ENCODE measurements around the gene IQCK.
A peak's percentile ranks its signal among the peaks of the same experiment; 100 is the strongest.

The IQCK gene

DNA sequence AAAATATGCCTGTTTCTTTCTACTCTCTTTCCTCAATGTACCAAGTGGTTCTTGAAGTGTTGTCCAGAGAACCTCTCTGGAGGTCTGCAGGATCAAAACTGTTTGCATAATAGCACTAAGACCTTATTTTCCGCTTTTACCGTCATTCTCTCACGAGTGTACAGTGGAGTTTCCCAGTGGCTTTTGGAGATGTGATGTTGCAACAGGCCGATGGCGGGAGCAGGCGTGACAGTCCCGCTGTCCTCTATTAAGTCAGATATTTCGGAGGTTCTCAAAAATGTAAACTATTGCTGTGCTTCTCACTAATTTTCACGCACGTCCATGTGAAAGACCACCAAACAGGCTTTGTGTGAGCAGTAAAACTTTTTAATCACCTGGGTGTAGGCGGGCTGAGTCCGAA lies 174.8 kb downstream of the IQCK start:
- DNase-seq = no peak

- DNase-seq = no peak
Observed at GRCh38 chr16:19894586-19894985, 176.5 kb downstream of the IQCK start.

GRCh38 chr16:19896951-19897350 lies 178.9 kb downstream of the IQCK start:
- no peak for DNase-seq

GRCh38 chr16:19898166-19898565 lies 180.1 kb downstream of the IQCK start:
- DNase-seq = no peak

- peak; percentile 21 for DNase-seq
Observed at GRCh38 chr16:19898924-19899604, 181.0 kb downstream of the IQCK start.

DNA sequence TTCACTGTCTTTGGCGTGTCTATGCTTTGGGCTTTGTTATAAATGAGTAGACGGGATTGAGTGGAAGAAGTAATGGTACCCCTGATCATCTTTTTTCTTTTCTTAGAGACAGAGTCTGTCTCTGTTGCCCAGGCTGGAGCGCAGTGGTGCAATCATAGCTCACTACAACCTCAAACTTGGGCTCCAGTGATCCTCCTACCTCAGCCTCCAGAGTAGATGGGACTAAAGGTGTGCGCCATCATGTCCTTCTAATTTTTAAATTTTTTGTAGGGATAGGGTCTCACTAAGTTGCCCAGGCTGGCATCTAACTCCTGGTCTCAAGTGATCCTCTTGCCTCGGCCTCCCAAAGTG lies 181.5 kb downstream of the IQCK start:
- no peak for DNase-seq

DNA sequence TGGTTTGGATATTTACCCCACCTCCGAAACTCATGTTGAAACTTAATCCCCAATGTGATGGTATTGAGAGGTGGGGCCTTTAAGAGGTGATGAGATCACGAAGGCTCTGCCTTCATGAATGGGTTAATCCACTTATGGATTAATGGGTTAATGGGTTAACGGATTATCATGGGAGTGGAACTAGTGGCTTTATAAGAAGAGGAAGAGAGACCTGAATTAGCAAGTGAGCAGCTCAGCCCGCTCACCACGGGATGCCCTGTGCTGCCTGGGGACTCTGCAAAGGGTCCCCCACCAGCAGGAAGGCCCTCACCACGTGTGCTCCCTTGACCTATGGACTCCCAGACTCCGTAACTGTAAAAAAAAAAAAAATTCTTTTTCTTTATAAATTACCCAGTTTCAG lies 183.1 kb downstream of the IQCK start:
- no peak for DNase-seq

GRCh38 chr16:19907161-19907992 lies 189.3 kb downstream of the IQCK start:
- peak; percentile 4 for DNase-seq

Measured in DMS 273 treated with DMSO at 0.1 percent for 48 hours (cell line).